CD4-positive, alpha-beta T cell treated with Interleukin-4 for 1 hour (primary cell): ENCODE measurements around the gene GATD1.

Experiments used
- DNase-seq, 2 donors: peaks; one replicate each; pipeline ENCODE4 v3.0.0-alpha.2; 2020 to 2022

The GATD1 gene

GRCh38 chr11:812390-812789, 35.1 kb upstream of the GATD1 start:
- DNase-seq = no peak

GRCh38 chr11:811446-812245, 34.4 kb upstream of the GATD1 start:
- DNase-seq = no peak

GRCh38 chr11:810040-810567, 32.8 kb upstream of the GATD1 start:
- DNase-seq = no peak

- peak; percentile 97 for DNase-seq
Measured at GRCh38 chr11:809287-810039, 32.2 kb upstream of the GATD1 start, which contains the start of gene RPLP2. Gene RPLP2 (plus strand): TSS chr11:809967. CDS start chr11:810235, 268 bp downstream.

GRCh38 chr11:808427-809286, 31.4 kb upstream of the GATD1 start:
- DNase-seq = peak in 1 of 2 donors; percentile 64

GRCh38 chr11:804599-804964, 27.3 kb upstream of the GATD1 start:
- DNase-seq = no peak

GRCh38 chr11:803770-804598, 26.7 kb upstream of the GATD1 start:
- DNase-seq = no peak

- DNase-seq = no peak
Measured at GRCh38 chr11:803467-803742, 26.1 kb upstream of the GATD1 start.

GRCh38 chr11:802693-803466, 25.6 kb upstream of the GATD1 start:
- no peak for DNase-seq

GRCh38 chr11:802018-802617, 24.8 kb upstream of the GATD1 start:
- no peak for DNase-seq

- no peak for DNase-seq
Measured at GRCh38 chr11:801097-801780, 24.0 kb upstream of the GATD1 start.

- no peak for DNase-seq
Measured at GRCh38 chr11:800473-800872, 23.2 kb upstream of the GATD1 start.

GRCh38 chr11:799641-800316, 22.5 kb upstream of the GATD1 start:
- no peak for DNase-seq

- DNase-seq = peak; percentile 79 to 84
Measured at GRCh38 chr11:798093-798713, 20.9 kb upstream of the GATD1 start, which contains the start of gene SLC25A22. Gene SLC25A22 (minus strand): TSS chr11:798281. CDS start chr11:795006, 3,275 bp downstream.

- DNase-seq = peak; percentile 86 to 87
Measured at GRCh38 chr11:797296-798092, 20.2 kb upstream of the GATD1 start.

- DNase-seq = no peak
Measured at GRCh38 chr11:796565-797295, 19.4 kb upstream of the GATD1 start.
